ENCODE results near the gene MSRB1.

MSRB1 gene

GRCh38 chr16:1975432-1976215 lies 32.6 kb upstream of the MSRB1 start:
- TF ChIP-seq, protein P1, sequence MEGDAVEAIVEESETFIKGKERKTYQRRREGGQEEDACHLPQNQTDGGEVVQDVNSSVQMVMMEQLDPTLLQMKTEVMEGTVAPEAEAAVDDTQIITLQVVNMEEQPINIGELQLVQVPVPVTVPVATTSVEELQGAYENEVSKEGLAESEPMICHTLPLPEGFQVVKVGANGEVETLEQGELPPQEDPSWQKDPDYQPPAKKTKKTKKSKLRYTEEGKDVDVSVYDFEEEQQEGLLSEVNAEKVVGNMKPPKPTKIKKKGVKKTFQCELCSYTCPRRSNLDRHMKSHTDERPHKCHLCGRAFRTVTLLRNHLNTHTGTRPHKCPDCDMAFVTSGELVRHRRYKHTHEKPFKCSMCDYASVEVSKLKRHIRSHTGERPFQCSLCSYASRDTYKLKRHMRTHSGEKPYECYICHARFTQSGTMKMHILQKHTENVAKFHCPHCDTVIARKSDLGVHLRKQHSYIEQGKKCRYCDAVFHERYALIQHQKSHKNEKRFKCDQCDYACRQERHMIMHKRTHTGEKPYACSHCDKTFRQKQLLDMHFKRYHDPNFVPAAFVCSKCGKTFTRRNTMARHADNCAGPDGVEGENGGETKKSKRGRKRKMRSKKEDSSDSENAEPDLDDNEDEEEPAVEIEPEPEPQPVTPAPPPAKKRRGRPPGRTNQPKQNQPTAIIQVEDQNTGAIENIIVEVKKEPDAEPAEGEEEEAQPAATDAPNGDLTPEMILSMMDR (IDR thresholded peaks at IDR 0.05; ENCODE audit: borderline replicate concordance, extremely low read depth, low read length, poor library complexity, severe bottlenecking), result no peak
- TF ChIP-seq EZH2 (IDR thresholded peaks at IDR 0.05; ENCODE audit: borderline replicate concordance, low read depth, low read length, severe bottlenecking), result no peak
- no peak overlapping the region for H2AFZ ChIP-seq (ENCODE audit: low read depth, low read length)
- no peak overlapping the region for H3K27ac ChIP-seq (ENCODE audit: low read length)
- DNase-seq (no peak), ATAC-seq (ENCODE audit: insufficient read depth, low read depth) (no peak)
- no peak overlapping the region for H3K4me2 ChIP-seq (ENCODE audit: insufficient read depth, low read length)
- peaks cover 54% of the 10 kb centered on the region for H3K36me3 ChIP-seq (ENCODE audit: insufficient read depth, low read length)
- H3K9ac ChIP-seq (ENCODE audit: low read depth, low read length), result no peak overlapping the region
- peaks cover 31% of the 10 kb centered on the region for H4K20me1 ChIP-seq (ENCODE audit: insufficient read depth, low read length)
- H3K4me1 ChIP-seq (ENCODE audit: insufficient read depth, low read length), result peaks cover 31% of the 10 kb centered on the region
- no peak overlapping the region for H3K4me3 ChIP-seq (ENCODE audit: low read depth in 1 of 2, low read length in 2 of 2)
- no peaks in the 10 kb centered on the region for H3K27me3 ChIP-seq (ENCODE audit: insufficient read depth, low read length, poor library complexity)
- no peaks in the 10 kb centered on the region for H3K9me3 ChIP-seq (ENCODE audit: insufficient read depth, low read length, severe bottlenecking)
- H3K79me2 ChIP-seq (ENCODE audit: insufficient read depth, low read length), result peaks cover 43% of the 10 kb centered on the region

GRCh38 chr16:1974157-1975070 lies 31.4 kb upstream of the MSRB1 start:
- Histone ChIP-seq H2AFZ (ENCODE audit: low read depth, low read length) (no peak overlapping the region), H3K4me2 (ENCODE audit: insufficient read depth, low read length) (peak overlapping the region; percentile 99; the same call in 1 of the 2 replicates), H3K27ac (ENCODE audit: low read length) (no peak overlapping the region), H3K9ac (ENCODE audit: low read depth, low read length) (no peak overlapping the region), H3K9me3 (ENCODE audit: insufficient read depth, low read length, severe bottlenecking) (no peaks in the 10 kb centered on the region), H3K36me3 (ENCODE audit: insufficient read depth, low read length) (peaks cover 53% of the 10 kb centered on the region), H3K4me3 (ENCODE audit: low read depth in 1 of 2, low read length in 2 of 2) (no peak overlapping the region), H4K20me1 (ENCODE audit: insufficient read depth, low read length) (peaks cover 31% of the 10 kb centered on the region), H3K79me2 (ENCODE audit: insufficient read depth, low read length) (peaks cover 43% of the 10 kb centered on the region), H3K27me3 (ENCODE audit: insufficient read depth, low read length, poor library complexity) (no peaks in the 10 kb centered on the region), H3K4me1 (ENCODE audit: insufficient read depth, low read length) (peaks cover 34% of the 10 kb centered on the region)
- TF ChIP-seq EZH2 (IDR thresholded peaks at IDR 0.05; ENCODE audit: borderline replicate concordance, low read depth, low read length, severe bottlenecking), result no peak
- TF ChIP-seq, protein P1 (IDR thresholded peaks at IDR 0.05; ENCODE audit: borderline replicate concordance, extremely low read depth, low read length, poor library complexity, severe bottlenecking), result no peak
- DNase-seq (no peak), ATAC-seq (ENCODE audit: insufficient read depth, low read depth) (no peak)

DNA sequence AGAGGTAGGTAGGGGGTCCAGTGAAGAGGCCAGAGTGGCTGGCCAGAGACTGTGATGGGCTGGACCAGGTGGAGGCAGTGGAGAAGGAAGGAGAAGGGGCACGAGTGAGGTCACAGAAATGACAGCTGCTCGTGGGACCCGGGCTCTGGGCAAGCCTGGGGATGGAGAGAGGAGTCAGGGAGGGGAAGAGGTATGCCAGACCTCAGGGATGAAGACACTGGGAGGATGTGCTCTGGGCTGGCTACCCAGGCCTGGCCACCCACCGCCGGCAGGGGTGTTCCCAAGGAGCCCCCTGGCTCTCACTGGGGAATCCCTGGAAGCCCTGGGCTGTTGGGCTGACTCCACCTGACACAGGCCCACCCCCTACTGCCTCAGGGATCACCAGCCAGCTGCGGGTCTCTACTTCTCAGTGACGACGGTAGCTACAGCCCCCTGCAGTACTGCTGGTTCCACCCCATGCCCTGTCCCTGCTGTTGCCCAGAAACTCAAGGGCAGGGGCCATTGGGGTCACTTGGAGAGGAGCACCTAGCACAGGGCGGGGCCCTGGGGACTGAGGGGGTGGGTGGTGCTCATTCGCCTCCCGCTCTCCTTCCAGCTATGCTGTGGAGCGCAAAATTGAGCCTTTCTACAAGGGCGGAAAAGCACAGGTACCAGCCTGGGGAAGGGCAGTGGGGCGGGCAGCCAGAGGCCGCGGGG lies 30.6 kb upstream of the MSRB1 start:
- H3K27ac ChIP-seq (ENCODE audit: low read length), result no peak overlapping the region
- peaks cover 34% of the 10 kb centered on the region for H3K4me1 ChIP-seq (ENCODE audit: insufficient read depth, low read length)
- ATAC-seq (ENCODE audit: insufficient read depth, low read depth), result no peak
- peaks cover 43% of the 10 kb centered on the region for H3K79me2 ChIP-seq (ENCODE audit: insufficient read depth, low read length)
- TF ChIP-seq, protein P1 (IDR thresholded peaks at IDR 0.05; ENCODE audit: borderline replicate concordance, extremely low read depth, low read length, poor library complexity, severe bottlenecking), result no peak
- TF ChIP-seq EZH2 (IDR thresholded peaks at IDR 0.05; ENCODE audit: borderline replicate concordance, low read depth, low read length, severe bottlenecking), result no peak
- no peak overlapping the region for H2AFZ ChIP-seq (ENCODE audit: low read depth, low read length)
- no peaks in the 10 kb centered on the region for H3K9me3 ChIP-seq (ENCODE audit: insufficient read depth, low read length, severe bottlenecking)
- peak overlapping the region; percentile 74 for H3K9ac ChIP-seq (ENCODE audit: low read depth, low read length)
- peak overlapping the region in 1 of 2 experiments; percentile 65; a peak in 2 of 4 replicates for H3K4me3 ChIP-seq (ENCODE audit: low read depth in 1 of 2, low read length in 2 of 2)
- peaks cover 31% of the 10 kb centered on the region for H4K20me1 ChIP-seq (ENCODE audit: insufficient read depth, low read length)
- H3K27me3 ChIP-seq (ENCODE audit: insufficient read depth, low read length, poor library complexity), result no peaks in the 10 kb centered on the region
- no peak for DNase-seq
- peak overlapping the region; percentile 99 for H3K4me2 ChIP-seq (ENCODE audit: insufficient read depth, low read length)
- H3K36me3 ChIP-seq (ENCODE audit: insufficient read depth, low read length), result peaks cover 47% of the 10 kb centered on the region
